Retinal pigment epithelial cell (primary cell): ENCODE results near the gene RIBC2.

Experiments used
- DNase-seq: peaks from one replicate; pipeline ENCODE4 v3.0.0-alpha.2; 2010; ENCODE audit warnings: low read depth
- H3K4me3 ChIP-seq: 2 replicates; pipeline ENCODE4 v1.5.1; 2011; ENCODE audit warnings: mild to moderate bottlenecking, low read length, control low read depth, moderate library complexity
- CTCF ChIP-seq: conservative IDR thresholded peaks from 2 replicates; pipeline ENCODE4 v1.5.1; 2011; ENCODE audit warnings: low read depth, low read length, control low read depth, inconsistent platforms

The RIBC2 gene

GRCh38 chr22:45473626-45474237 is 60.2 kb downstream of the RIBC2 start:
- H3K4me3 ChIP-seq, result no peak overlapping the region
- TF ChIP-seq CTCF, result no peak
- no peak for DNase-seq

DNA sequence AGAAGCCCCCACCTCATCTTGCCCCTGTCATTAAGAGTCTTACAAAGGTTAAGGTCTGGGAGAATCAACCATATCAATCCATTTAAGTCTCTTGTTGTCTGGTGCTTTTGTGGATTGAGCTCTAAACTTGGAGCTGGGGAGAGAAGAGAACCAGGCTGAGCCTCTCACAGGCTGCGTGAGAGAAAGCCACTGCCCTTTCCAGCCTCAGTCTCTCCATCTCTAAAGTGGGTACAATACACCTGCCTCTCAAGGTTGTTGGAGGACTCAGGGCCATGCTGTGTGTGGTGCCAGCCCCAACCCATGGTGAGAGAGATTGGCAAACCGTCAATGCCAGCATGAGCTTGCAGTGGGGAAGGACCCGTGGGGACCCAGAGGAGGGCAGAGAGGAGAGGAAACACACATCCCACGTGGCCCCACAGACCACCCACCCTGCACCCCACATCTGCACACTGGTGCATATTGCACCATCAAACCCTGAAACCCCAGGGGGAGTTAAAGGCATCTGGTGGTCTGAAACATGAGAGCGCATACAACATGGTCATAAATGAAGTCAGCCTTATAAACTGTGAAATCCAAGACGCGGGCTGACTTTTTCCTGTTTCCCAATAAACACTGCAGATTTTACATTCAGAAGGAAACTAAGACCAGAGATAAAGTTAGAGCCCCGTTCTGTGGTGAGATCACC is 61.7 kb downstream of the RIBC2 start:
- no peak overlapping the region for H3K4me3 ChIP-seq
- DNase-seq, result no peak
- no peak for TF ChIP-seq CTCF

GRCh38 chr22:45475851-45476514 is 62.5 kb downstream of the RIBC2 start:
- H3K4me3 ChIP-seq, result no peak overlapping the region
- no peak for TF ChIP-seq CTCF
- no peak for DNase-seq

DNA sequence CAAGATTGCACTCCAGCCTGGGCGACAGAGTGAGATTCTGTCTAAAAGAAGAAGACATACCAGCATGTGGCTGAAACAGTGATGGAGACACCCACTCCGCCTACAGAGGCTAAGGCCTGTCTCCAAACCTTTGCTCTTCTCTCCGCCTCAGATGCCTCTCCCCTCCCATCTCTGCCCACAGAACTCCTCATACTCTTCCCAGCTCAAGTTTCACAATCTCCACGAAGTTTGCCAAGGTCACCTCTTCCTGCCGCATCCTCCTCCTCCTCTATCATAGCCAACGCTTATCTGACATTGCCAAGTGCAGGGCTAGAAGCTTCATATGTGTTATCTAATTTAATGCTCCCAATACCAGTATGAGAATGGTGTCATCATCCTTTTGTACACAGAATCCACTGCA is 63.3 kb downstream of the RIBC2 start:
- DNase-seq, result no peak
- TF ChIP-seq CTCF, result no peak
- H3K4me3 ChIP-seq, result no peak overlapping the region

DNA sequence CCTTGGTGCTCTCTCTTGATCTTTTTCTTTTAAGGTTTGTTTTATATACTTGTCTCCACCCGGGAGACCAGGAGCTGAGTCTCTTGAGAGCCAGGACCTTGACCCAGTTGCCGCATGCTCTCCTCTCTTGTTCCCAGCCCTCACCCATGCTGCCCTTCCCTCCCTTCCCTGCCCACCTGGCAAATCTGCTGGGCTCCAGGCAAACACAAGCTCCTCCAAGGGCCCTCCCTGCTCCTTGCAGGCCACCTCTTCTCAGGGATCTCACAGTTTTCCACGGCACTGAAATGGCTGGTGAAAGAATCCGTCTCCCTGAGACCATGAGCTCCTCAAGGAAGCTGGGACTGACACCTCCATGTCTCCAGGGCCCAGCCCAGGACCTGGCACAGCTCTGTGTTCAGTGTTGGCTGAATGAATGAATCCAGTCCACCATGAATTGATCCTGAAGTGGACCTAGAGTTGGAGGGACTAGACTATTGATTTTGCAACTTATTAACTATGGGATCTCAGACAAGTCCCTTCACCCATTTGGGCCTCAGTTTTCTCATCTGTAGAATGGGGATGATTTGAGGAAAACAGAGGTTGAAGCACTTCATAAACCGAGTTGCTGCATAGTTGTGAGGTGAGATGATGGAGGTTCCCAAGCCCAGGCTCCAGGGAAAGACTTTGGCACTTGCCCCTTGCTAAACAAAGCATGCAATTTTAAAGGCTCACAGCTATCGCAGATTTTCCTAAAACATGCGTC is 64.0 kb downstream of the RIBC2 start:
- TF ChIP-seq CTCF, result no peak
- DNase-seq, result no peak
- H3K4me3 ChIP-seq, result no peak overlapping the region

DNA sequence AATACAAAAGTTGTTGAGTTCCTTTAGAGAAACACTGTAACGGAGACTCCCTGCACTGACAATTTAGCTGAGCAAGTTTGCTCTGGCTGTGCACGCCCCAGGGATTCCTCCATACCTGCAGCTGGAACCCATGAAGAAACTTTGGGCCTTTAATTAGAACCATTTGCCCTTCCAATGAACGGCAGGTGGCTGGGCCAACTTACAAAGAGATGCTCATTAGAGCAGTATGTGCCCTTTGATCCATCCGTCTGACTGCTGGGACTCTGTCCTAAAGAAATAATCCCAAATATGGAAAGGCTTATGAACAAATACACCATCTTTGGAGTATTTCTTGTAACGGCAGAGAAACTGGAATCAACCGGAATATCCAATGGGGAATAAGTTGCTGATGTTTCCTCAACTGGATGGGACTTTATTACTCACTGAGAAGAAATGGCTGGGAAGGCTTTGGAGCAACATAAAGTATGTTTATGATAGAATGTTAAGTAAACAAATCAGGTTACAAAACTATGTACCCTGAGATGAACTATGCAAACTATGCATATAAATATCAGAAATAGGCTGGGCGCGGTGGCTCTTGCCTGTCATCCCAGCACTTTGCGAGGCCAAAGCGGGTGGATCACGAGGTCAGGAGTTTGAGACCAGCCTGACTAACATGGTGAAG is 64.7 kb downstream of the RIBC2 start:
- no peak overlapping the region for H3K4me3 ChIP-seq
- DNase-seq, result no peak
- TF ChIP-seq CTCF, result no peak
